HG02970 (cell line): ENCODE results near the gene PTPRN2.
"Not testable (repeated sequence)": the region's sequence is repeated elsewhere in the genome, so short reads cannot be mapped to it uniquely, and the experiment has no call there.

Experiments
- ATAC-seq: cut with Tn5 transposase; IDR thresholded peaks from one replicate; pipeline ENCODE4 v1.9.1; 2021; ENCODE audit warnings: mild to moderate bottlenecking, moderate library complexity, moderate number of reproducible peaks; ENCODE audit not compliant: unreplicated experiment, low FRiP score

PTPRN2 gene

DNA sequence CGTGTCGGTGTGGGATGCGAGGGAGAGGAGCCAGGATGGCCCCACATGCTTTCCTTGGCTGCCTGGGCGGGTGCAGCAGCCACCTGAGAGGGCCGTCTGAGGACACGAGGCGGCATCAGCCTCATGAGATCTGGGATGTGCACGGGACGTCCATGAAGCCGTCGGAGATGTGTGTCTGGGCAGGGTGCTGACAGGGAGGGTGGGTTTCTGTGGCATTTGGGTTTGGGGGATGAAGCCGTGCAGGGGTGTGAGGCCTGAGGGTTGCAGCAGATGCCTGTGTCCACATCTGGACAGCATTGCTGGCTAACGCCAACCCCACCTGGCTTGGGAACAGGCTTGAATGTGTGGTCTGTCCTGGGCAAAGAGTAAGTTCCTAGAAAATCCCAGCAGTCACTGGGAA, 1071.3 kb downstream of the PTPRN2 start:
- ATAC-seq = no peak

- ATAC-seq = no peak
These were observed 1072.1 kb downstream of the PTPRN2 start for GRCh38 chr7:157515342-157516041.

- no peak for ATAC-seq
These were observed 1072.9 kb downstream of the PTPRN2 start for GRCh38 chr7:157514746-157515145.

DNA sequence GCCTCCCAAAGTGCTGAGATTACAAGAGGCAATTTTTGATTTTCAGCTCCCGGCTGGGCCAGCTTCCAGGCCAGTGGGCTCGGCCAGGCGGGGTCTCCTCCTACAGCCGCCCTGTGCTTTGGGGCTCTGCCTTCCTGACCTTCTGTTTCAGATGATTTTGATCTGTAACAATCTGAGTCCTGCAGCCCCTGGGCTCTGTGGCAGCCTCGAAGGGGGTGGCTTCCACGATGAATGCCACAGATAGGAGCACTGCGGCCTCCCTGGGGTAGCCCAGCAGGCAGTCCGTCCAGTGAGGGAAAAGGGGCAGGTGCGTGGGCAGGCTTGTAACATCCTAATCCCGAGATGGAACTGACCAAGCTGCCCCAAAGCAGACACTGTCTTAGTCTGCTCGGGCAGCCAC, 1073.3 kb downstream of the PTPRN2 start:
- ATAC-seq = no peak

DNA sequence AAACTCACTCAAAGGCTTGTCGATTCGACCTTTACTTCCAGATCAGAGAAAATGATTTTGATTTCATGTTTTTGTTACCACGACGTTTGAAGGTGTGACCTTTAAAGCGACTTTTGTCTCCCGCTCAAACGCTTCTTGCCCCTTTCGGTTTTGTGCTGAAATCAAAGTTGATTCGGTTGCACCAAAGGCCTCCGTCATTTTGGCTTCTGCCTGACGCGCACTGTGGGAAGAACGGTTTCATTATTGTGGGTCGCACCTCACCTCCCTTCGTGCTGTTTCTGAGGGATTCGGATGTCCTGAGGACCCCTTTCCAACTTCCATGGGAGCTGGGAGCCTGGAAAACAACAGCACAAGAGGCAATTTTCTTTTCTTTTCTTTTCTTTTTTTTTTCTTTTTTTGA, 1073.9 kb downstream of the PTPRN2 start:
- ATAC-seq = no peak

DNA sequence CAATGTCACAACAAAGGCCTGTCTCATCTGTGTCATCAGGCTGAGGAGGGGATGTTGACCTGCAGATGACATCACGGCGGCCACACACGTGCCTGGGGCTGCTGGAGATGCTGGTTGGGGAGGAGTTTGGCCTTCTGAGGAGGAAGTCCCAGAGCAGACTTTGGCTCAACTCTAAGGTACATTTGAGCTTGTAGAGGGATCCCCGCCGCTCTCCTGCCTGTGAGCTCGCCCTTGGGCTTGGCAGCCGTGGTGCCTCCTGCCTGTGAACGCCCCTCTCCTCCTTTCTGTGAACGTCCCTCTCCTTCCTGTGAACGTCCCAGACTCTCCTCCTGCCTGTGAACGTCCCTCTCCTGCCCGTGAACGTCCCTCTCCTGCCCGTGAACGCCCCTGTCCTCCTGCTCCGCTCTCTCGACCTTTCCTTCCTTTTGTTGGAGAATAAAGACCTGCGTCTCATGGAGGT, 1074.4 kb downstream of the PTPRN2 start:
- ATAC-seq = no peak

DNA sequence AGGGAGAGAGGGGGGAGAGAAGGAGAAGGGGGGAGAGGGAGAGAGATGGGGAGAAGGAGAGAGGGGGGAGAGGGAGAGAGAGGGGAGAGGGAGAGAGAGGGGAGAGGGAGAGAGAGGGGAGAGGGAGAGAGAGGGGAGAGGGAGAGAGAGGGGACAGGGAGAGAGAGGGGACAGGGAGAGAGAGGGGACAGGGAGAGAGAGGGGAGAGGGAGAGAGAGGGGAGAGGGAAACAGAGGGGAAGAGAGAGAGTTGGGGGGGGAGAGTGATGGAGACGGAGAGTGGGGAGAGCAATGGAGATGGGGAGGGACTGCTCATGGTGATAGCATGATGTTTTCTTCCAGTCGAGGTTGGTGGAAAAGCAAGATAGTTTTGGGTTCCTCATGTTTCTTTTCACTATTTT, 1078.4 kb downstream of the PTPRN2 start:
- ATAC-seq = no peak

GRCh38 chr7:157508477-157508881, 1079.1 kb downstream of the PTPRN2 start:
- no peak for ATAC-seq

- no peak for ATAC-seq
These were observed 1079.6 kb downstream of the PTPRN2 start for GRCh38 chr7:157507987-157508386.

DNA sequence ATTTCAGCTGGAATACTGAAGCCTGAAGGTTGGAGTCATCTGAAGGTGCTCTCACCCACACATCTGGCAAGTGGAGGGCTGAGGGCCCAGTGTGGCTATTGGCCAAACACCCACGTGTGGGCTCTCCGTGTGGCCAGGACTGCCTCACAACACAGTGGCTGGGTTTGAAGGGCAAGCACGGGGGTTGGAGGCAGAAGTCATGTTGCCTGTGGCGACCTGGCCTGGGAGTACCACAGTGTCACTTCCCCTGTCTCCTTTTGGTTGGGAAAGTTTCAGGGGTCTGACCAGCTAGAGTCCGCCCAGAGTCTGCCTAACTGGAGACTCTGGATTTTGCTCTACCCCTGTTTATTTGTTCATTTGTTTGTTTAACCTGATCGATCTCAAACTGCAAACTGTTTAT, 1081.4 kb downstream of the PTPRN2 start:
- ATAC-seq = no peak

DNA sequence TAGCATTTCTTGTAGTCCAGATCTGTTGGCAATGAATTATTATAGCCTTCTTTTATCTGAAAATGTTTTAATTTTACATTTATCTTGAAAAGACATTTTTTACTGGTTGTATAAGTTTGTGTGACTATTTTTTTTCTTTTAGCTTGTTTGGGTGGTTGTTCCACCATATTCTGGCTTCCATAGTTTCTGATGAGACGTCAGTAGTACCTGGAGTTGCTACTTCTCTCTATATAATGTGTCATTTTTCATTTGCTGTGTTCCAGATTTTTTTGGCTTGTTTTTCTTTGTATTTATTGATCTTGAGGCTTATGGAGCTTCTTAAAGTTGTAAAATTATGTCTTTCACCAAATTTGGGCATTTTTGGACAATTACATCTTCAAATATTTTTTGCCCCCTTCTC, 1082.0 kb downstream of the PTPRN2 start:
- ATAC-seq = no peak

- no peak for ATAC-seq
These were observed 1084.4 kb downstream of the PTPRN2 start for GRCh38 chr7:157503229-157503628.

DNA sequence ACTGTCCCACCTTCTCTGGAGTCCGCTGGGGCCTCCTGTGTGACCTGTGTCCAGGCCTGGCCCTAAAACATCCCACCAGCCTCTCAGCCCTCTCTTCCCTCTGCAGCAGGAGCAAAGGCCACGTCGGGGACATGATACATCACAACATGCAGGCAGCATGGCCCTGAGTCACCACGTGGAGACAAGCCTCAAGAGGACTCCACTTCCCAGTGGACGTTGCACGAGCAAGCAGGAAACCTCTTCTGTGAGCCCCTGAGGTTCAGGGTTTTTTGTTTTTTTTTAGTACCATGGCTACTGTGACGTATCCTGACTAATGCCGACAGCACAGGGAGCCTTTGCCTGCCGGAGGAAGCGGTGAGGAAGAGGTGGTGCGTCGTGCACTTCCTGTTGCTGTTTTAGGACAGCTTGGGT, 1084.9 kb downstream of the PTPRN2 start:
- ATAC-seq = no peak

DNA sequence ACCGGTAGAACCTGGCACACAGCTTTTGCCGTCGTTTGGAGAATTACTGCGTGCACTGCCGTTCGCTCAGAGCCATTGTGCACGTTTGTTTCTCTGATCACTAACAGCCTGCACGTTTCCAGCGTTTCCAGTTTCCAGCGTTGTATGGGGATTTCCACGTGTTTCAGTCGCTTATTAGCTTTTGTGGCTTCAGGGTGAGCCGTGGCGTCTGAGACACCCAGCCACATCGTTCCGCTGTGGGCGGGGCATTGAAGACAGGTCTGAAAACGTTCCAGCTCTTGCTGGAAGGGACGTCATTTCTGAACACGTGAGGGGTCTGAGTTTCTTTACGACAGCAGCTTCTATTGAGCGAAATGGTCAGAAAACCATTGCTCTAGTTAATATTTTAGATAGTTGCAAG, 1086.0 kb downstream of the PTPRN2 start:
- ATAC-seq = no peak

- ATAC-seq = not testable (repeated sequence)
These were observed 1086.6 kb downstream of the PTPRN2 start for GRCh38 chr7:157500989-157501540.

DNA sequence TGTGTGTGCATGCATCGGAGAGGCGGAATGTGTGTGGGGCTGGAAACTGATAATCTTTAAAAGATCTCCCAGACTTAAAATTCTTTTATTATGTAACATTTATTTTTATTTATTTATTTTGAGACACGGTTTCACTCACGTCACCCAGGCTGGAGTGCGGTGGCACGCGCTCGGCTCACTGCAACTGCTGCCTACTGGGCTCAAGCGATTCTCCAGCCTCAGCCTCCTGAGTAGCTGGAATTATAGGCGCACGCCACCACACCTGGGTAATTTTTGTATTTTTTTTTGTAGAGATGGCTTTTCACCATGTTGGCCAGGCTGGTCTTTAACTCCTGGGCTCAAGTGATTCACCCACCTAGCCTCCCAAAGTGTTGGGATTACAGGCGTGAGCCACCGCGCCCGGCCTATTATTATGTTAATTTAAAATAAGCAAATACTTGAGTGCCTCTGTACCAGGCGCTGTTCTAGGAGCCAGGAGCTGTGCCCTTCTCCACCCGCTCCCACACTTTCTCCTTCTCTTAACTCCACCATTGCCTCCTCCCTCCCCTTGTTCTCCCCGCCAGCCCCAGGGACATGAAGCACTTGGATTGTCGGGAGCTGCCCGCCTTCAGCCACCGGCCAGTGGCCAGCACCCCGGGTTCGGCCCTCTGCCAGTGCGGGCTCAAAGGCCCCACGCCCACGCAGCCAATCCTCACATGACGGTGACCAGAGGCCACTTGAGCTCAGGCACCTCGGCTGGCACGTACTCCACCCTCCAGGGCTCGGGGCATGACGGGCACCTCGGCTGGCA, 1087.3 kb downstream of the PTPRN2 start:
- ATAC-seq = no peak

GRCh38 chr7:157499835-157500153, 1087.8 kb downstream of the PTPRN2 start:
- ATAC-seq = no peak

DNA sequence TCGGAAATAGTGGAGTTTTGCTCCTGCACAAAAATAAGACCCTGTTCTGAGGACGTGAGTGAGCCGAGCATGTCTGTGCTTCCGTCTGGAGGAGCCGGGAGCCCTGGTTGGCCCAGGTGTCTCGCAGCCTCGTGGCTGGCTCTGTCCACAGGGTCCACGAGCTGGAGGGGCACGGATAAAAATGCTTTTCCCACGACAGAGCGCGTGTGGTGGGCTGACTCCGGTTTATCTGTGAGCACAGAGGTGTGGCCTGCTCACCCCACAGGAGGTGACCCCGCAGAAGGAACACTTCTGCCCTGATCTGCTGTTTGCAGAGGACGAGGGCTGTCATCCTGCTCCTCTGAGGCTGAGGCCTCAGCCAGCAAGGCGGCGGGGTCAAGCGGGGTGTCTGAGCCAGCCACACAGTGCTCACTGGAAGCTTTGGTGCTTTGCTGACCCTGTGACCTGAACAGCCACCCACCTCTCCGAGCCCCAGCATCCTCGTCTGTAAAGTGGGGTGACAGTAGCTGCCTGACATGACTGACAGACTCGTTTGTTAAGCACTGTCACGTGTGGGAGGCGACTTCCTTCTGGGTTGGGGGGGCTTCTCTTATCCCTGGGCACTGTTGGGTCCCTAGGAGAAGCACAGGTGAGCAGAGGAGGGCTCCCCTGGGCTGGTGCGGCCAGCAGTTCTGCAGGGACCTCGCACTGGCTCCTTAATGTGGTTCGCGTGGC, 1088.3 kb downstream of the PTPRN2 start:
- no peak for ATAC-seq

- no peak for ATAC-seq
These were observed 1089.0 kb downstream of the PTPRN2 start for GRCh38 chr7:157498657-157499056.

DNA sequence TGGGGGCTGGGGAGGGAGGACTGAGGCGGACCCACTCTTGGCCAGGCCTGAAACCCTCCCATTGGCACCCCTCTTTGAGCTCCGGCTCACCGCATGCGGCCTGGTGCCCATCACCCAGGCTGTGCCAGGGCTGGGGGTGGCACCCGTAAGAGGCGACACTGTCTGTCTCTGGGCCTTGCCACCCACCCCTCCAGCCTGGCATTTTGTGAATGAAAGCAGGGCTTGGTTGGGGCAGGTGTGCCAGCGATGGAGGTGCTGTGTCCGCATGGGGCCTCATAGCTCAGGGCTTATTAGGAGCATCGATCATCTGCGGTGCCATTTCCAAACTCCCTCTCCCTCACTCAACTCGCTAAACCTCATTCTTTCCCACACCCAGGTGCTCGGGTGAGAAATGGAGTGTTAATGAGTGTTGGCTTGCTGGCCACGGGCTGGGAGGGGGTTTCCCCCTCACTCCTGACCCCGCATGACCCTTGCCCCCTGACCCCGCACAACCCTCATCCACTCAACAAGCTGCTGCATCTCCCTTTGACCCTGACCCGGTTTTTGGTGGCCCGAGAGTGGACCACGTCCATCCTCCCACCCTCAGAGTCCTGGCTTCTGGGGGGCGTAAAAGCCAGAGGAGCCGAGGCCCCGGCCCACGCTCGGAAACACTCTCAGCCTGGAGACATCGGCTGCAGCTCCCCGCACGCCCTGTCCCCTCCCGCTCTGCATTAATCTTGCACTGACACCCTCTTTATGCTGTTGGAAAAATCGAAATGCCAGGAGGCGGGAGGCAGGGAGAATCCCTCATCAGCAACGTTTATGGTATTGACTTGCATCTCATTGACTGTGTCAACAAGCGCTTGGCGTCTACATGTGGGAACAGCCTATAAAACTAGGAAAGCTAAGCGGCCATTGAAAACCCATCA, 1089.6 kb downstream of the PTPRN2 start:
- no peak for ATAC-seq
